ENCODE data around the gene C1QL1. TPM values are rescaled to one million over a fixed set of nuclear protein-coding genes. Genes with fewer than 3 reads are reported as not detected.

Gene C1QL1
- 1.9 and 2.2 TPM in 2 replicates for polyA plus RNA-seq (2011; rRNA removed)
- 1.1 and 1.8 TPM in 2 replicates for polyA minus RNA-seq (2011; rRNA and poly(A)+ RNA removed)

GRCh38 chr17:44968225-44969143 lies at the start of gene C1QL1:
Gene C1QL1 (minus strand): TSS chr17:44968303. CDS start chr17:44968048, 255 bp downstream.
- H3K4me3 ChIP-seq (ENCODE audit: low read depth, low read length): peak within 1 kb of the TSS; percentile 61
- peak; percentile 39 for DNase-seq (ENCODE audit: low read depth, low spot score)
- CTCF ChIA-PET: interaction anchor here (0.6 to 1.2 kb wide), 4 partner anchors 9 to 51 kb away, joined by 3 to 5 read pairs (median 4); no protein-coding TSS in a partner anchor
- TF ChIP-seq, protein P1, sequence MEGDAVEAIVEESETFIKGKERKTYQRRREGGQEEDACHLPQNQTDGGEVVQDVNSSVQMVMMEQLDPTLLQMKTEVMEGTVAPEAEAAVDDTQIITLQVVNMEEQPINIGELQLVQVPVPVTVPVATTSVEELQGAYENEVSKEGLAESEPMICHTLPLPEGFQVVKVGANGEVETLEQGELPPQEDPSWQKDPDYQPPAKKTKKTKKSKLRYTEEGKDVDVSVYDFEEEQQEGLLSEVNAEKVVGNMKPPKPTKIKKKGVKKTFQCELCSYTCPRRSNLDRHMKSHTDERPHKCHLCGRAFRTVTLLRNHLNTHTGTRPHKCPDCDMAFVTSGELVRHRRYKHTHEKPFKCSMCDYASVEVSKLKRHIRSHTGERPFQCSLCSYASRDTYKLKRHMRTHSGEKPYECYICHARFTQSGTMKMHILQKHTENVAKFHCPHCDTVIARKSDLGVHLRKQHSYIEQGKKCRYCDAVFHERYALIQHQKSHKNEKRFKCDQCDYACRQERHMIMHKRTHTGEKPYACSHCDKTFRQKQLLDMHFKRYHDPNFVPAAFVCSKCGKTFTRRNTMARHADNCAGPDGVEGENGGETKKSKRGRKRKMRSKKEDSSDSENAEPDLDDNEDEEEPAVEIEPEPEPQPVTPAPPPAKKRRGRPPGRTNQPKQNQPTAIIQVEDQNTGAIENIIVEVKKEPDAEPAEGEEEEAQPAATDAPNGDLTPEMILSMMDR (IDR thresholded peaks at IDR 0.05; ENCODE audit: low read depth, low read length): peak; percentile 29
- no peak within 1 kb of the TSS for H3K27ac ChIP-seq (ENCODE audit: low read depth, low read length)
- H3K27me3 ChIP-seq (ENCODE audit: control insufficient read depth, insufficient read depth, low read length): peaks cover 47% of the 10 kb centered on the region
- H3K9me3 ChIP-seq (ENCODE audit: control insufficient read depth, insufficient read depth, low read length): no peaks in the 10 kb centered on the region; the same call in 1 of the 2 replicates
- POLR2A ChIA-PET: interaction anchor here (0.5 to 1.0 kb wide), 5 partner anchors 11 to 206 kb away, joined by 3 to 5 read pairs (median 4); no protein-coding TSS in a partner anchor

- POLR2A ChIA-PET: interaction anchor here (0.6 kb wide), 1 partner anchor 353 kb away, joined by 4 read pairs; no protein-coding TSS in a partner anchor
Measured at GRCh38 chr17:45016823-45017222, 48.7 kb upstream of the C1QL1 start.

DNA sequence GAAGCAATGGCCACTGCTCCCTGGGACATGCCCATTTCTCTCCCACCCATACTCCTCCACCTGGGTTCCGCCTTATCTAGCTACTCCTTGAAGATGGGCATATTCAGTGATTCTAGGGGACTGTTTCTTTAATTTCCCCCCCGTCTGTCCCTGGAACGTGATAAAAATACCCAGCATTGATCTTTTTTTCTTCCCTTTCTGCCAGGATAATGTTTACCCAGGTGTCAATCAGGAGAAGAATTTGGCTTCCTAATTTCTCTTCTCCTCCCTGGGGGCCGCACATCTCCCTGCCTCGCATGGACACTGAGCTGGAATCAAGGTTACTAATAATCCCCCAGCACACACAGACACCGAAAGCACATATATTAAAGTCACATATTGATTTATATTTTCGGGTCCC lies 48.1 kb upstream of the C1QL1 start:
- TF ChIP-seq, protein P1 (IDR thresholded peaks at IDR 0.05; ENCODE audit: low read depth, low read length): no peak
- ChIA-PET POLR2A (interaction anchor here (0.8 kb wide), 1 partner anchor 118 kb away, joined by 3 read pairs; no protein-coding TSS in a partner anchor), CTCF (interaction anchor here (0.5 to 10.9 kb wide), 2 partner anchors 79 to 95 kb away, joined by 3 to 244 read pairs; no protein-coding TSS in a partner anchor)
- Histone ChIP-seq H3K27ac (ENCODE audit: low read depth, low read length) (no peak overlapping the region), H3K27me3 (ENCODE audit: control insufficient read depth, insufficient read depth, low read length) (peaks cover 6% of the 10 kb centered on the region), H3K4me3 (ENCODE audit: low read depth, low read length) (no peak overlapping the region), H3K9me3 (ENCODE audit: control insufficient read depth, insufficient read depth, low read length) (no peaks in the 10 kb centered on the region)
- DNase-seq (ENCODE audit: low read depth, low spot score): no peak

More at GRCh38 chr17:45016823-45017222, 48.7 kb upstream of the C1QL1 start:
- Histone ChIP-seq H3K27ac (ENCODE audit: low read depth, low read length) (no peak overlapping the region), H3K27me3 (ENCODE audit: control insufficient read depth, insufficient read depth, low read length) (peaks cover 6% of the 10 kb centered on the region), H3K9me3 (ENCODE audit: control insufficient read depth, insufficient read depth, low read length) (no peaks in the 10 kb centered on the region), H3K4me3 (ENCODE audit: low read depth, low read length) (no peak overlapping the region)
- CTCF ChIA-PET: interaction anchor here (0.5 to 10.9 kb wide), 2 partner anchors 80 to 96 kb away, joined by 3 to 244 read pairs; no protein-coding TSS in a partner anchor
- no peak for DNase-seq (ENCODE audit: low read depth, low spot score)
- TF ChIP-seq, protein P1 (IDR thresholded peaks at IDR 0.05; ENCODE audit: low read depth, low read length): peak; percentile 34

- no peaks in the 10 kb centered on the region for H3K27me3 ChIP-seq (ENCODE audit: control insufficient read depth, insufficient read depth, low read length)
- ChIA-PET CTCF (interaction anchor here (1.2 to 2.6 kb wide), 3 partner anchors 9 to 122 kb away, joined by 3 to 23 read pairs (median 5); partner anchors contain the start of gene ACBD4), POLR2A (interaction anchor here (1.2 kb wide), 1 partner anchor 36 kb away, joined by 3 read pairs; no protein-coding TSS in a partner anchor)
- H3K9me3 ChIP-seq (ENCODE audit: control insufficient read depth, insufficient read depth, low read length): no peaks in the 10 kb centered on the region
- TF ChIP-seq, protein P1 (IDR thresholded peaks at IDR 0.05; ENCODE audit: low read depth, low read length): no peak
- no peak overlapping the region for H3K4me3 ChIP-seq (ENCODE audit: low read depth, low read length)
- no peak overlapping the region for H3K27ac ChIP-seq (ENCODE audit: low read depth, low read length)
- no peak for DNase-seq (ENCODE audit: low read depth, low spot score)
Measured at GRCh38 chr17:45013021-45013997, 45.2 kb upstream of the C1QL1 start.
